ENCODE measurements around the gene CBFA2T3.

The CBFA2T3 gene

GRCh38 chr16:88882358-88883030, 94.5 kb downstream of the CBFA2T3 start:
- DNase-seq (ENCODE audit: low read depth, low spot score) = no peak
- Histone ChIP-seq H3K9ac (ENCODE audit: insufficient read length, low read depth) (no peak overlapping the region), H3K4me1 (ENCODE audit: insufficient read depth, insufficient read length) (peaks cover 27% of the 10 kb centered on the region), H3K27me3 (ENCODE audit: insufficient read depth, insufficient read length) (no peaks in the 10 kb centered on the region), H3K4me3 (ENCODE audit: insufficient read length, low read depth) (no peak overlapping the region), H3K9me3 (ENCODE audit: insufficient read depth, low read length) (no peaks in the 10 kb centered on the region), H3K36me3 (ENCODE audit: insufficient read depth, insufficient read length, low read length) (no peaks in the 10 kb centered on the region)
- TF ChIP-seq SUZ12 (IDR thresholded peaks at IDR 0.05; ENCODE audit: extremely low read depth, insufficient read depth, insufficient read length) (no peak), ZNF274 (IDR thresholded peaks at IDR 0.05; ENCODE audit: low read depth, low read length) (no peak), YY1 (IDR thresholded peaks at IDR 0.05; ENCODE audit: insufficient read depth, insufficient read length) (no peak)

DNA sequence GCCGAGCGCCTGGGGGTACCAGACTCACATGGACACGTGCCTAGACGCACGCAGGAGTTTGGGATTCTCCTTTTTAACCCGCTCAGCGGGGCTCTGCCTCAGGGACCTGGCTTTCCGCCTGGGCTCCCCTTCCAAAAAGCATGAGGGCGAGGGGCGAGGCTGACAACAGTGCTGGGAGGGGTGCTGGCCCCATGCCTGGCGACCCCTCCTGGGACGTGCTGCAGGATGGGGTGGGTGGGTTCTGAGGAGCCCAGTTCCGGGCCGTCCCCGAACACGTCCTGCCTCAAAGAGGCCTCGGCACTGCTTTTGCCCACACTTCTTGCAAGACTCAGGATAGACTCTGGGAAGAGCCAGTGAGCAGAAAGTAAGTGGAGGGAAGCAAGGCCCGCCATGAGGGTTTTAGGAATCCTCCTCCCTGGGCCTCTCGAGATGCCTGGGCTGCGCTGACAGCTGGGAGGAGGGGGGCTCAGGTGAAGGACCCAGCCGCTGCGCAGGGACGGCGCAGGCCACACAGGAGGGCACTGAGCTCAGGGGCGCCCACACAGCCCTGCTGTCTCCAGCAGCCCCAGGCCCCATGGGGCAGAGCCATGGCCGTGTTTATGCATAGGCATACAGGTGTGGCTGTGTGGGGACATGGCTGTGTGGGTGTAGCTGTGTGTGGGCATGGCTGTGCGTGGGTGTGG, 95.2 kb downstream of the CBFA2T3 start:
- Histone ChIP-seq H3K27me3 (ENCODE audit: insufficient read depth, insufficient read length) (no peaks in the 10 kb centered on the region), H3K4me3 (ENCODE audit: insufficient read length, low read depth) (no peak overlapping the region), H3K9me3 (ENCODE audit: insufficient read depth, low read length) (no peaks in the 10 kb centered on the region), H3K4me1 (ENCODE audit: insufficient read depth, insufficient read length) (peaks cover 29% of the 10 kb centered on the region), H3K9ac (ENCODE audit: insufficient read length, low read depth) (no peak overlapping the region), H3K36me3 (ENCODE audit: insufficient read depth, insufficient read length, low read length) (no peaks in the 10 kb centered on the region)
- no peak for TF ChIP-seq ZNF274 (IDR thresholded peaks at IDR 0.05; ENCODE audit: low read depth, low read length)
- no peak for TF ChIP-seq SUZ12 (IDR thresholded peaks at IDR 0.05; ENCODE audit: extremely low read depth, insufficient read depth, insufficient read length)
- TF ChIP-seq YY1 (IDR thresholded peaks at IDR 0.05; ENCODE audit: insufficient read depth, insufficient read length) = no peak
- DNase-seq (ENCODE audit: low read depth, low spot score) = no peak

- H3K27me3 ChIP-seq (ENCODE audit: insufficient read depth, insufficient read length) = no peaks in the 10 kb centered on the region
- H3K9me3 ChIP-seq (ENCODE audit: insufficient read depth, low read length) = no peaks in the 10 kb centered on the region
- DNase-seq (ENCODE audit: low read depth, low spot score) = no peak
- no peak for TF ChIP-seq SUZ12 (IDR thresholded peaks at IDR 0.05; ENCODE audit: extremely low read depth, insufficient read depth, insufficient read length)
- TF ChIP-seq ZNF274 (IDR thresholded peaks at IDR 0.05; ENCODE audit: low read depth, low read length) = no peak
- no peak for TF ChIP-seq YY1 (IDR thresholded peaks at IDR 0.05; ENCODE audit: insufficient read depth, insufficient read length)
- H3K36me3 ChIP-seq (ENCODE audit: insufficient read depth, insufficient read length, low read length) = no peaks in the 10 kb centered on the region
- peaks cover 27% of the 10 kb centered on the region for H3K4me1 ChIP-seq (ENCODE audit: insufficient read depth, insufficient read length)
- H3K4me3 ChIP-seq (ENCODE audit: insufficient read length, low read depth) = no peak overlapping the region
- H3K9ac ChIP-seq (ENCODE audit: insufficient read length, low read depth) = peak overlapping the region; percentile 50
Observed at GRCh38 chr16:88881007-88881615, 95.9 kb downstream of the CBFA2T3 start.

DNA sequence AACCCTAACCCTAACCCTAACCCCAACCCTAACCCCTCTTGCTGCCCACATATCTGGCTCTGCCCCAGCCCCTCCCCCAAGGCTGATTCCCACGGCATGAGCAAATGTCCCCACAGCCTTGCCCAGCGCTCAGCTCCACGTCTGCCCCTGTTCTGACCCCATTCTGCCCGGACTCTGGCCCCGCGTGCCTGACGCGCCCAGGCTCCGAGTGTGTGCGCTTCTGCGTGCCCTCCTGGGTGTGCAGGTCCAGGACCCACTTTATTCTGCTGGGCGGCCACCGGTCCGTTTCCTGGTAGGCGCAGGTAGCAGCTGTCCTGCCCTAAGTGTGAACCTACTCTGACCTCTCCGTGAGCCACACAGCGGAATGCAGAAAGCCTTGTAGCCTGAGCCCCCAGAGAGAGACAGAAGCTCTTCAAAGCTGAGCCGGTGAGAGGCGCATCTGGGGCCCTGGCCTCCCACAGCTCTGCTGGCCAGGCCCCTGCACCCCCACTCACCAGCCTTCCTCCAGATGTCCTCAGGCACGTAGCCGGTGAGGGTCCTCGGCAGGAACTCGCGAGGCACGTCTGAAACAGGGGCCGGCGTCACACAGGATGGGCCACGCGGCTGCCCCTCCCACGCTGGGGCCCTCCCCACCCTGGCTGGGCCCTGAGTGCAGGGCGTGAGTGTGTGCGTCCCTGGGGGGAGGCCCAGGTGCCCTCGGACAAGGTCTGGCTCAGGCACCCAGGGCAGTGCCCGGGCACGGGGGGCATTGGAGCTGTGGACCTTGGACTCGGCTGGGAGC, 96.6 kb downstream of the CBFA2T3 start:
- no peak for TF ChIP-seq YY1 (IDR thresholded peaks at IDR 0.05; ENCODE audit: insufficient read depth, insufficient read length)
- no peak for TF ChIP-seq ZNF274 (IDR thresholded peaks at IDR 0.05; ENCODE audit: low read depth, low read length)
- no peak for TF ChIP-seq SUZ12 (IDR thresholded peaks at IDR 0.05; ENCODE audit: extremely low read depth, insufficient read depth, insufficient read length)
- Histone ChIP-seq H3K36me3 (ENCODE audit: insufficient read depth, insufficient read length, low read length) (no peaks in the 10 kb centered on the region), H3K9me3 (ENCODE audit: insufficient read depth, low read length) (no peaks in the 10 kb centered on the region)

DNA sequence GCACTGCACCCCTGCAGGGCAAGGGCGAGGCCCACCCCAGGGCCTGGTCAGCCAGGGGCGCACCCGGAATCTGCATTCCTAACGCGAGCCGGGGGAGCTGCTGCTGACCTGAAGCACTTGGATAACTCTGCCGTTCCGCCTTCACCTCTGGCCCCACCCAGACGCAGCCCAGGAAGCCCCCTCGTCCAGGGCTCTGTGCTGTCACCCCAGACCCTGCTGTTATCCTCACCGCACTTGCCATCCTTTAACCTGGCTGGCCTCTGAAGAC, 97.3 kb downstream of the CBFA2T3 start:
- no peak for TF ChIP-seq YY1 (IDR thresholded peaks at IDR 0.05; ENCODE audit: insufficient read depth, insufficient read length)
- no peak for TF ChIP-seq SUZ12 (IDR thresholded peaks at IDR 0.05; ENCODE audit: extremely low read depth, insufficient read depth, insufficient read length)
- H3K4me3 ChIP-seq (ENCODE audit: insufficient read length, low read depth) = no peak overlapping the region
- no peak overlapping the region for H3K9ac ChIP-seq (ENCODE audit: insufficient read length, low read depth)
- H3K27me3 ChIP-seq (ENCODE audit: insufficient read depth, insufficient read length) = no peaks in the 10 kb centered on the region
- no peak for DNase-seq (ENCODE audit: low read depth, low spot score)
- H3K9me3 ChIP-seq (ENCODE audit: insufficient read depth, low read length) = no peaks in the 10 kb centered on the region
- peaks cover 24% of the 10 kb centered on the region for H3K4me1 ChIP-seq (ENCODE audit: insufficient read depth, insufficient read length)
- H3K36me3 ChIP-seq (ENCODE audit: insufficient read depth, insufficient read length, low read length) = no peaks in the 10 kb centered on the region

More for the DNA sequence above, 96.6 kb downstream of the CBFA2T3 start:
- Histone ChIP-seq H3K4me3 (ENCODE audit: insufficient read length, low read depth) (no peak overlapping the region), H3K9ac (ENCODE audit: insufficient read length, low read depth) (peak overlapping the region; percentile 50), H3K27me3 (ENCODE audit: insufficient read depth, insufficient read length) (no peaks in the 10 kb centered on the region), H3K4me1 (ENCODE audit: insufficient read depth, insufficient read length) (peaks cover 24% of the 10 kb centered on the region)
- DNase-seq (ENCODE audit: low read depth, low spot score) = no peak

- Histone ChIP-seq H3K9me3 (ENCODE audit: insufficient read depth, low read length) (no peaks in the 10 kb centered on the region), H3K9ac (ENCODE audit: insufficient read length, low read depth) (no peak overlapping the region), H3K36me3 (ENCODE audit: insufficient read depth, insufficient read length, low read length) (no peaks in the 10 kb centered on the region), H3K4me1 (ENCODE audit: insufficient read depth, insufficient read length) (peaks cover 24% of the 10 kb centered on the region), H3K4me3 (ENCODE audit: insufficient read length, low read depth) (no peak overlapping the region), H3K27me3 (ENCODE audit: insufficient read depth, insufficient read length) (no peaks in the 10 kb centered on the region)
- DNase-seq (ENCODE audit: low read depth, low spot score) = no peak
- TF ChIP-seq YY1 (IDR thresholded peaks at IDR 0.05; ENCODE audit: insufficient read depth, insufficient read length) = no peak
- TF ChIP-seq SUZ12 (IDR thresholded peaks at IDR 0.05; ENCODE audit: extremely low read depth, insufficient read depth, insufficient read length) = no peak
- TF ChIP-seq ZNF274 (IDR thresholded peaks at IDR 0.05; ENCODE audit: low read depth, low read length) = no peak
Observed at GRCh38 chr16:88878967-88879787, 97.8 kb downstream of the CBFA2T3 start.
